M059J (cell line): Measurements from ENCODE around the gene EHMT2. TPM values are rescaled to one million over a fixed set of nuclear protein-coding genes. Genes with fewer than 3 reads are reported as not detected.
"Not testable (repeated sequence)": the region's sequence is repeated elsewhere in the genome, so short reads cannot be mapped to it uniquely, and the experiment has no call there.

Experiments used
- DNase-seq: peaks from one replicate; pipeline ENCODE4 v3.0.0-alpha.2; 2012; ENCODE audit warnings: low read depth
- total RNA-seq: library from RNA; depleted of rRNA; stranded (reverse); fragments of >200 nt; shearing (Covaris generic); gene quantifications from 2 replicates; pipeline ENCODE4 v1.2.3, GENCODE V29; 2014

The EHMT2 gene
- total RNA-seq, 1 experiment from 2014 or later: 73.4 TPM

GRCh38 chr6:31871046-31871659, 26.3 kb downstream of the EHMT2 start:
- DNase-seq: peak; percentile 53

GRCh38 chr6:31870385-31870921, 27.0 kb downstream of the EHMT2 start:
- DNase-seq: no peak

- DNase-seq: no peak
These were observed 28.2 kb downstream of the EHMT2 start for GRCh38 chr6:31869343-31869742.

- DNase-seq: not testable (repeated sequence)
These were observed 28.9 kb downstream of the EHMT2 start for GRCh38 chr6:31868658-31868971.

- DNase-seq: no peak
These were observed 32.0 kb downstream of the EHMT2 start for GRCh38 chr6:31865205-31866118.

- DNase-seq: no peak
These were observed 32.7 kb downstream of the EHMT2 start for GRCh38 chr6:31864818-31865204.

- not testable (repeated sequence) for DNase-seq
These were observed 33.4 kb downstream of the EHMT2 start for GRCh38 chr6:31864123-31864562.

- peak; percentile 100 for DNase-seq
These were observed 34.9 kb downstream of the EHMT2 start, which contains the start of gene NEU1 for GRCh38 chr6:31862344-31863235. TSS of gene NEU1 (minus strand) at chr6:31862821. CDS start at chr6:31862776, 45 bp downstream.

- DNase-seq: no peak
These were observed 35.6 kb downstream of the EHMT2 start for GRCh38 chr6:31861919-31862343.

GRCh38 chr6:31861150-31861549, 36.3 kb downstream of the EHMT2 start:
- DNase-seq: no peak

- no peak for DNase-seq
These were observed 37.1 kb downstream of the EHMT2 start for GRCh38 chr6:31860349-31860748.

- no peak for DNase-seq
These were observed 37.6 kb downstream of the EHMT2 start for GRCh38 chr6:31859923-31860322.

- no peak for DNase-seq
These were observed 38.8 kb downstream of the EHMT2 start for GRCh38 chr6:31858707-31859106.

GRCh38 chr6:31857774-31858173, 39.7 kb downstream of the EHMT2 start:
- not testable (repeated sequence) for DNase-seq

GRCh38 chr6:31851980-31852718, 45.3 kb downstream of the EHMT2 start:
- not testable (repeated sequence) for DNase-seq

GRCh38 chr6:31851485-31851832, 46.0 kb downstream of the EHMT2 start:
- DNase-seq: no peak

GRCh38 chr6:31850765-31851484, 46.6 kb downstream of the EHMT2 start:
- DNase-seq: no peak

GRCh38 chr6:31847276-31847978, 50.1 kb downstream of the EHMT2 start:
- no peak for DNase-seq

- no peak for DNase-seq
These were observed 53.0 kb downstream of the EHMT2 start for GRCh38 chr6:31844507-31844906.

GRCh38 chr6:31842053-31842452, 55.4 kb downstream of the EHMT2 start:
- DNase-seq: peak; percentile 36
